Natural killer cell (primary cell): ENCODE measurements around the gene INAFM2. TPM values are rescaled to one million over a fixed set of nuclear protein-coding genes. Genes with fewer than 3 reads are reported as not detected.
A peak's percentile ranks its signal among the peaks of the same experiment; 100 is the strongest.

Experiments
- ATAC-seq, 3 donors: fragments of 150-1000 bp in 2 of 3; fragments of 200-7000 bp in 1 of 3; cut with Tn5 transposase; 1 replicate in 1 of 3; 2 replicates in 2 of 3; pipeline ENCODE4 v1.10.0; 2021; ENCODE audit warnings: mild to moderate bottlenecking in 2 of 3, moderate library complexity in 2 of 3
- DNase-seq, 2 donors: peaks; one replicate each; pipeline versions ENCODE4 v3.0.0 to v3.0.0-alpha.2; 2013 to 2021; ENCODE audit warnings: mixed read lengths in 1 of 2
- H3K27ac ChIP-seq: one replicate; pipeline ENCODE4 v1.5.1; 2013; ENCODE audit warnings: mild to moderate bottlenecking, low read length
- H3K27me3 ChIP-seq: one replicate; pipeline ENCODE4 v1.6.1; 2013; ENCODE audit warnings: low read length; ENCODE audit not compliant: control insufficient read depth, insufficient read depth
- H3K36me3 ChIP-seq: one replicate; pipeline ENCODE4 v1.6.1; 2013; ENCODE audit warnings: low read length; ENCODE audit not compliant: control insufficient read depth, insufficient read depth
- H3K4me1 ChIP-seq: one replicate; pipeline ENCODE4 v1.6.1; 2013; ENCODE audit warnings: low read length; ENCODE audit not compliant: control insufficient read depth, insufficient read depth
- H3K4me3 ChIP-seq: one replicate; pipeline ENCODE4 v1.5.1; 2013; ENCODE audit warnings: low read length
- H3K9me3 ChIP-seq: one replicate; pipeline ENCODE4 v1.6.1; 2013; ENCODE audit warnings: low read length; ENCODE audit not compliant: control insufficient read depth, insufficient read depth
- H3K27ac Mint-ChIP-seq, 2 donors: one replicate each; pipeline ENCODE4 v1.8.0; 2022; ENCODE audit warnings: mild to moderate bottlenecking in 2 of 2, mixed read lengths in 2 of 2, moderate library complexity in 1 of 2
- H3K27me3 Mint-ChIP-seq, 2 donors: one replicate each; pipeline ENCODE4 v1.8.0; 2022; ENCODE audit warnings: low read depth in 2 of 2, mixed read lengths in 2 of 2
- H3K36me3 Mint-ChIP-seq: one replicate; pipeline ENCODE4 v1.8.0; 2022; ENCODE audit warnings: mixed read lengths
- H3K4me1 Mint-ChIP-seq, 2 donors: one replicate each; pipeline ENCODE4 v1.8.0; 2022; ENCODE audit warnings: mixed read lengths in 2 of 2
- H3K4me3 Mint-ChIP-seq: one replicate; pipeline ENCODE4 v1.8.0; 2022; ENCODE audit warnings: mild to moderate bottlenecking, moderate library complexity, mixed read lengths
- H3K9me3 Mint-ChIP-seq, 2 donors: one replicate each; pipeline ENCODE4 v1.8.0; 2022; ENCODE audit warnings: mixed read lengths in 2 of 2
- WGBS: methylation state at CpG from one replicate; pipeline ENCODE4 v1.1.7; 2013; ENCODE audit warnings: missing lambda C conversion rate; ENCODE audit not compliant: insufficient coverage; 5-methylcytosine and 5-hydroxymethylcytosine counted together
- intact Hi-C: fragments of 100-400 bp; cut with micrococcal nuclease; formaldehyde crosslinking; loops from one replicate; pipeline ENCODE4 v1.14.2; 2022
- total RNA-seq, 4 donors: library from RNA; stranded (reverse); fragments of 120-200 nt in 1 of 4; gene quantifications; one replicate each; pipeline versions ENCODE4 v1.2.3 to v1.2.4, GENCODE V29; 2013 to 2022
- TF ChIP-seq, protein P1 (sequence below): fragments of 200-600 bp; IDR thresholded peaks from one replicate; pipeline ENCODE4 v1.8.0; 2022; ENCODE audit warnings: antibody characterized with exemption

Gene INAFM2
- total RNA-seq, 3 donors from 2014 or later (not counting 1 experiment from before 2014, with no cell fraction given) = 14.0 to 21.7 (median 15.1) TPM

DNA sequence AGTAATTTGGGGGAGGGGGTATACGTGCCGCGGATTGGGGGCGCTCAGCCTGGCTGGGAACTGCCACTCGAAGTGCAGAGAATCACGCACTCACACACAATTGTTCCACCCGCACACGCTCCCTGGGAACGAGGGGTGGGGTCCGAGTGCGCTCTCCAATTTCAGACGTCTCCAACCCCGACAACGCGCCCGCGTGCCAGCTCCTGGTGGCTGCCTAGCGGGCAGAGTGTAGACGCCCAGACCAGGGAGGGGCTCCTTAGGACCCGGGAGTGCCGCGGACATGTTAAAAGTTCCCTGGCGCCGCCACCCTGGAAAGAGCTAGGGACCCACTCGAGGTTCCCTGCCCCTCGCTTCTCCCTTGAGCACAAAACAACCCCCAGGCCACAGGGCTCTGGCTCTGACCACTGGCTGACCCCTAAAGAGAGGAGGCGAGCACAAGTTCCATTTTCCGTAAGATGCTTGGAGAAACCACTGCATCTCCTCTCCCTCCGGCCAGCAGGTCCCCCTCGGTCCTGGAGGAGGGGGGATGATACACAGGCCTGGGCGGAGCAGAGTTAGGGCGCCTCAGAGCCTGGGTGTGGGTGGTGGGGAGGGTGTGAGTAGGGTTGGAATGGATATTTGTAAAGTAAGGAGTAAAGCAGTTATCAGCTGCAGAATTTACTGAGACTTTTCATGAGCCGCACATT is 39.7 kb upstream of the INAFM2 start:
- peaks cover 23% of the 10 kb centered on the region for H3K4me1 ChIP-seq
- H3K27me3 ChIP-seq = peaks cover 18% of the 10 kb centered on the region
- no peaks in the 10 kb centered on the region for H3K36me3 Mint-ChIP-seq
- peak overlapping the region; percentile 40 for H3K4me3 Mint-ChIP-seq
- H3K9me3 Mint-ChIP-seq = no peaks in the 10 kb centered on the region
- peaks cover 3 to 20% of the 10 kb centered on the region in 2 donors for H3K27me3 Mint-ChIP-seq
- peaks cover 23% of the 10 kb centered on the region for H3K36me3 ChIP-seq
- H3K9me3 ChIP-seq = no peaks in the 10 kb centered on the region
- H3K27ac ChIP-seq = no peak overlapping the region
- 49% methylated on average over 33 of the region's 33 CpGs for WGBS
- no peak for ATAC-seq
- H3K4me1 Mint-ChIP-seq = peaks cover 0 to 5% of the 10 kb centered on the region in 2 donors
- no peak for DNase-seq
- no peak overlapping the region for H3K27ac Mint-ChIP-seq
- intact Hi-C loops = no loop called here
- TF ChIP-seq, protein P1, sequence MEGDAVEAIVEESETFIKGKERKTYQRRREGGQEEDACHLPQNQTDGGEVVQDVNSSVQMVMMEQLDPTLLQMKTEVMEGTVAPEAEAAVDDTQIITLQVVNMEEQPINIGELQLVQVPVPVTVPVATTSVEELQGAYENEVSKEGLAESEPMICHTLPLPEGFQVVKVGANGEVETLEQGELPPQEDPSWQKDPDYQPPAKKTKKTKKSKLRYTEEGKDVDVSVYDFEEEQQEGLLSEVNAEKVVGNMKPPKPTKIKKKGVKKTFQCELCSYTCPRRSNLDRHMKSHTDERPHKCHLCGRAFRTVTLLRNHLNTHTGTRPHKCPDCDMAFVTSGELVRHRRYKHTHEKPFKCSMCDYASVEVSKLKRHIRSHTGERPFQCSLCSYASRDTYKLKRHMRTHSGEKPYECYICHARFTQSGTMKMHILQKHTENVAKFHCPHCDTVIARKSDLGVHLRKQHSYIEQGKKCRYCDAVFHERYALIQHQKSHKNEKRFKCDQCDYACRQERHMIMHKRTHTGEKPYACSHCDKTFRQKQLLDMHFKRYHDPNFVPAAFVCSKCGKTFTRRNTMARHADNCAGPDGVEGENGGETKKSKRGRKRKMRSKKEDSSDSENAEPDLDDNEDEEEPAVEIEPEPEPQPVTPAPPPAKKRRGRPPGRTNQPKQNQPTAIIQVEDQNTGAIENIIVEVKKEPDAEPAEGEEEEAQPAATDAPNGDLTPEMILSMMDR = no peak
- no peak overlapping the region for H3K4me3 ChIP-seq

DNA sequence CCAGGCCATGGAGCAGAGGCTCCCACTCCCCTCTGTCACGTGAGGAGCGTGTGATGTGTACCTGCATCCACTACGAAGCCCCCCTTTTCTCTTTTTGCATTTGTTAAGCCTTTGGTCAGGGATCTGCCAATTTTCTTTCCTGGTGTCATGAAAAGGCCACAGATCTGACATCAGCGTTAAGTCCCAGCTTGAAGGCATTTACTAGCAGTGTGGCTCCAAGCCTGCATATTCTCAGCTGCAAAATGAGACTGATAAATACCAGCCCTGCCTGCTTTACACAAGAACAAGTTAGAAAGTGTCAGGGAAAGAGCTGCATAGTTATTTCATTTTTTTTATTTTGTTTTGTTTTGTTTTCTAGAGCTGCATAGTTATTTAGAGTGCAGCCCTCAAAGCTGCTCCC is 38.3 kb upstream of the INAFM2 start:
- no peak for DNase-seq
- peak overlapping the region in 1 of 2 donors; percentile 56 for H3K27ac Mint-ChIP-seq
- H3K4me1 Mint-ChIP-seq = peaks cover 0 to 5% of the 10 kb centered on the region in 2 donors
- no peaks in the 10 kb centered on the region for H3K9me3 Mint-ChIP-seq
- H3K4me3 Mint-ChIP-seq = no peak overlapping the region
- TF ChIP-seq, protein P1 = no peak
- Histone ChIP-seq H3K27me3 (peaks cover 12% of the 10 kb centered on the region), H3K4me1 (peaks cover 15% of the 10 kb centered on the region), H3K36me3 (peaks cover 37% of the 10 kb centered on the region), H3K4me3 (no peak overlapping the region), H3K27ac (no peak overlapping the region), H3K9me3 (no peaks in the 10 kb centered on the region)
- peaks cover 0 to 11% of the 10 kb centered on the region in 2 donors for H3K27me3 Mint-ChIP-seq
- intact Hi-C loops = no loop called here
- WGBS = 92% methylated on average over 4 of the region's 4 CpGs
- H3K36me3 Mint-ChIP-seq = no peaks in the 10 kb centered on the region
- ATAC-seq = no peak

DNA sequence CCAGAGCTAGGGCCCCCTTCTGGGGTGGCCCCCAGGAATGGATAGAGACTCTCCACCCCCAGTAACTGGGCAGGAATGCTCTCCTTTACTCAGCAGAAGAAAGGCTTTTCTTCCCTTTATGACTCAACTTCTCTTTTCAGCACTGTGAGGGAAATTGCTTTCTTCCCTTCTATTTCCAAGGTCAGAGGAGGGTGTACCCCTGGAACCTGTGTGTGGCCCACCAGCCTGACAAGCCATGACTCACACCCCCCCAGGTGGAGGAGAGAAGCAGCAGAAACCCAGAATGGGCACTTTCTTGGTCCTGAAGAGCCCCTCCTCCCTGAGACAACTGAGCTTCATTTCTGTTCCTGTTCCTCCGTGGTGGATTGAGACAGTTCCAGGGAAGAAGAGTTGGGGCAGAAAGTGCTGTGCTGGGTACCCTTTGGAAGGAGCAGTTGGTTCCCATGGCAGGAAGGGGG is 37.9 kb upstream of the INAFM2 start:
- 71% methylated on average over 1 of the region's 1 CpG for WGBS
- ATAC-seq (no peak), DNase-seq (no peak)
- Histone ChIP-seq H3K9me3 (no peaks in the 10 kb centered on the region), H3K27me3 (peaks cover 11% of the 10 kb centered on the region), H3K36me3 (peaks cover 41% of the 10 kb centered on the region), H3K4me1 (peaks cover 15% of the 10 kb centered on the region), H3K4me3 (no peak overlapping the region), H3K27ac (no peak overlapping the region)
- Mint-ChIP-seq H3K9me3 (no peaks in the 10 kb centered on the region), H3K27ac (peak overlapping the region in 1 of 2 donors; percentile 56), H3K27me3 (peaks cover 0 to 6% of the 10 kb centered on the region in 2 donors), H3K36me3 (no peaks in the 10 kb centered on the region), H3K4me1 (peaks cover 0 to 5% of the 10 kb centered on the region in 2 donors), H3K4me3 (no peak overlapping the region)
- TF ChIP-seq, protein P1 = no peak
- intact Hi-C loops = no loop called here
